Keratinocyte (primary cell): ENCODE results near the gene ECE1.

ENCODE experiments used
- CTCF ChIP-seq, 3 experiments: IDR thresholded peaks in 1 of 3; conservative IDR thresholded peaks in 1 of 3; optimal IDR thresholded peaks in 1 of 3; 2 replicates in 2 of 3; 3 replicates in 1 of 3; pipeline versions ENCODE3 to v1.5.1; 2011; ENCODE audit warnings: low read length in 3 of 3, mild to moderate bottlenecking in 3 of 3, moderate library complexity in 2 of 3, control low read depth in 1 of 3, inconsistent platforms in 1 of 3; ENCODE audit not compliant: insufficient read depth in 2 of 3; ENCODE audit errors: extremely low read depth in 1 of 3
- EZH2 ChIP-seq: IDR thresholded peaks from one replicate; pipeline ENCODE4 v1.6.1; 2012; ENCODE audit warnings: inconsistent platforms, mild to moderate bottlenecking, low read length, moderate library complexity

- TF ChIP-seq CTCF (optimal IDR thresholded peaks at IDR 0.05 in 1 of 3, IDR thresholded peaks at IDR 0.05 in 1 of 3, conservative IDR thresholded peaks at IDR 0.05 in 1 of 3; ENCODE audit: extremely low read depth in 1 of 3, insufficient read depth in 2 of 3, low read length in 3 of 3) = no peak
- no peak for TF ChIP-seq EZH2
These were observed 105.0 kb downstream of the ECE1 start for GRCh38 chr1:21185221-21185731.
